GM12864 (cell line): Measurements from ENCODE around the gene CSRP1.
A peak's percentile ranks its signal among the peaks of the same experiment; 100 is the strongest.
"Not testable (repeated sequence)": the region's sequence is repeated elsewhere in the genome, so short reads cannot be mapped to it uniquely, and the experiment has no call there.

ENCODE experiments used
- DNase-seq: peaks from one replicate; pipeline ENCODE4 v3.0.0-alpha.2; 2011; ENCODE audit warnings: low read depth
- H3K4me3 ChIP-seq: 2 replicates; pipeline ENCODE4 v1.5.1; 2011; ENCODE audit warnings: mild to moderate bottlenecking, low read depth, low read length, control low read depth
- CTCF ChIP-seq: IDR thresholded peaks from 2 replicates; pipeline ENCODE4 v1.5.1; 2011; ENCODE audit warnings: low read depth, mild to moderate bottlenecking, moderate library complexity, low read length, control low read depth, inconsistent platforms; ENCODE audit errors: missing control alignments

The CSRP1 gene

GRCh38 chr1:201551877-201552731 lies 45.2 kb upstream of the CSRP1 start:
- no peak for DNase-seq
- TF ChIP-seq CTCF = no peak
- H3K4me3 ChIP-seq = no peak overlapping the region

- H3K4me3 ChIP-seq = no peak overlapping the region
- no peak for TF ChIP-seq CTCF
- DNase-seq = no peak
Observed at GRCh38 chr1:201551096-201551495, 44.2 kb upstream of the CSRP1 start.

GRCh38 chr1:201549522-201549921 lies 42.6 kb upstream of the CSRP1 start:
- not testable (repeated sequence) for DNase-seq, H3K4me3 ChIP-seq

- DNase-seq = no peak
- peak; percentile 28 for TF ChIP-seq CTCF
- H3K4me3 ChIP-seq = no peak overlapping the region
Observed at GRCh38 chr1:201545851-201546492, 39.0 kb upstream of the CSRP1 start.

GRCh38 chr1:201544710-201545109 lies 37.8 kb upstream of the CSRP1 start:
- no peak for DNase-seq
- H3K4me3 ChIP-seq = no peak overlapping the region
- TF ChIP-seq CTCF = no peak

- H3K4me3 ChIP-seq = no peak overlapping the region
- no peak for TF ChIP-seq CTCF
- DNase-seq = no peak
Observed at GRCh38 chr1:201543871-201544642, 37.1 kb upstream of the CSRP1 start.
